Ovary (tissue), 3 donors: Measurements from ENCODE around the gene CDH23.

Experiments
- EP300 ChIP-seq: sonication (generic); formaldehyde crosslinking; IDR thresholded peaks from one replicate; pipeline ENCODE4 v1.6.1; 2017; ENCODE audit warnings: antibody characterized with exemption
- TF ChIP-seq, protein P1 (sequence below), 3 donors: fragments of 450-650 bp in 2 of 3; fragments of 200-600 bp in 1 of 3; IDR thresholded peaks; one replicate each; pipeline versions ENCODE4 v1.5.1 to v1.8.0; 2016 to 2022; ENCODE audit warnings: antibody characterized with exemption in 3 of 3, mild to moderate bottlenecking in 1 of 3
- donor health status: DM: no; HTN: no; CAD: no.

DNA sequence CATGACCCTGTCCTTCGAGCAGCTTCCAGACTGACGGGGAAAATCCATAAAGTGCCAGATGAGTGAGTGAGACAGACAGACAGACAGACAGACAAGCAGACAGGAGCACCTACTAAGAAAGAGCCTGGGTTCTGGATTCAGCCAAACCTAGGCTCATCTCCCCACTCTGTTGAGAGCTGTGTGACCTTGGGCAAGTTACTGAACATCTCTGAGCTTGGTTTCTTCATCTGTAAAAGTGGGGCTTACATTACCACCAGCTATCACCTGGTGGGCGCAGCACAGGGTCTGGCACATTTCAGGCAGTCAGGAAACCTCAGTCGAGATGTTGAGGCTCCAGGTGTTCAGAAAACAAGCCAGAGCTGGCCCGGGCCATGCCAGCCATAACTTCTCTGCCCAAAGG, 285.3 kb downstream of the CDH23 start:
- TF ChIP-seq EP300: no peak
- TF ChIP-seq, protein P1, sequence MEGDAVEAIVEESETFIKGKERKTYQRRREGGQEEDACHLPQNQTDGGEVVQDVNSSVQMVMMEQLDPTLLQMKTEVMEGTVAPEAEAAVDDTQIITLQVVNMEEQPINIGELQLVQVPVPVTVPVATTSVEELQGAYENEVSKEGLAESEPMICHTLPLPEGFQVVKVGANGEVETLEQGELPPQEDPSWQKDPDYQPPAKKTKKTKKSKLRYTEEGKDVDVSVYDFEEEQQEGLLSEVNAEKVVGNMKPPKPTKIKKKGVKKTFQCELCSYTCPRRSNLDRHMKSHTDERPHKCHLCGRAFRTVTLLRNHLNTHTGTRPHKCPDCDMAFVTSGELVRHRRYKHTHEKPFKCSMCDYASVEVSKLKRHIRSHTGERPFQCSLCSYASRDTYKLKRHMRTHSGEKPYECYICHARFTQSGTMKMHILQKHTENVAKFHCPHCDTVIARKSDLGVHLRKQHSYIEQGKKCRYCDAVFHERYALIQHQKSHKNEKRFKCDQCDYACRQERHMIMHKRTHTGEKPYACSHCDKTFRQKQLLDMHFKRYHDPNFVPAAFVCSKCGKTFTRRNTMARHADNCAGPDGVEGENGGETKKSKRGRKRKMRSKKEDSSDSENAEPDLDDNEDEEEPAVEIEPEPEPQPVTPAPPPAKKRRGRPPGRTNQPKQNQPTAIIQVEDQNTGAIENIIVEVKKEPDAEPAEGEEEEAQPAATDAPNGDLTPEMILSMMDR (IDR thresholded peaks at IDR 0.05): no peak
